HK-2 (cell line): ENCODE results near the gene LRRC74B.

Experiments used
- DNase-seq: peaks from one replicate; pipeline ENCODE4 v3.0.0-alpha.2; 2018; ENCODE audit not compliant: unreplicated experiment

Gene LRRC74B

DNA sequence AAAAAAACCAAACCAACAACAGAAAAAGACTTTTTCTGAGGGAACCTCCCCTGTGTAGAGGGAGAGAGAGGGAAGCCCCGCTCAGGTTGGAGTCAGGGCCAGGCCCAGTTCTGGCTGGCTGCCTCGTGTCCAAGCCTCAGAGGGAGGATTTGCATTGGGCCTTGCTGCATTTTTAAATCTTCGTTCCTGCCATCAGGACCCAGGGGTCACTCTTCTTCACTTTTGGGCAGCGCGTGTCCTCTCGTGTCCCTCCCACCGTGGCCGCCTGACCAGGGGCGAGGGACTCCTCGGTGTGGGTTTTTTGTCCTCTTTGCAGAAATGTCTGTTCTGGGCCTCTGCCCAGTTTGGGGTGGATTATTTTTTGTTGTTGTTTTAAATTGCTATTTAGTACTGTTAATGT is 57.9 kb downstream of the LRRC74B start:
- DNase-seq = no peak

DNA sequence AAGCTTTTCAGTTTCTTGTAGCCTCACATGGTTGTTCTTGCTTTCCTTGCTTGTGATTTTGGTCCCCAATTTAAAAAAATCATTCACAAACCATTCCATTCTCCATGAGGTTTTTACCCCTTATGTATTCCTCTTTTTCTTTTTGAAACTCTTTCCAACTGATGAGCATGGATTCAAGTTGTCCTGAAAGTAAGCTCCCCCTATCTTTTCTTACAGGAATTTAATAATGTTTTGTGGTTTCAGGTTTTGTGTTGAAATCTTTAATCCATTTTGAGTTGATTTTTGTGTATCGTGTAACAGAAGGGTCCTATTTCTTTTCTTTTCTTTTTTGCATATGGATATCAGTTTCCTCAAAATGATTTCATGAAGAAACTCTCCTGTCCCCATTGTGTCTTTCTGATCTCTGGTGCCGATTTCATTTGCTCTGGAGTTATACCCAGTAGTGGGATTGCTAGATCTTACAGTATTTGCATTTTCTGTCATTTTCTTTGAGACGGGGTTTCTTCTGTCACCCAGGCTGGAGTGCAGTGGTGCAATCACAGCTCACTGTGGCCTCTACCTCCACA is 58.5 kb downstream of the LRRC74B start:
- no peak for DNase-seq

DNA sequence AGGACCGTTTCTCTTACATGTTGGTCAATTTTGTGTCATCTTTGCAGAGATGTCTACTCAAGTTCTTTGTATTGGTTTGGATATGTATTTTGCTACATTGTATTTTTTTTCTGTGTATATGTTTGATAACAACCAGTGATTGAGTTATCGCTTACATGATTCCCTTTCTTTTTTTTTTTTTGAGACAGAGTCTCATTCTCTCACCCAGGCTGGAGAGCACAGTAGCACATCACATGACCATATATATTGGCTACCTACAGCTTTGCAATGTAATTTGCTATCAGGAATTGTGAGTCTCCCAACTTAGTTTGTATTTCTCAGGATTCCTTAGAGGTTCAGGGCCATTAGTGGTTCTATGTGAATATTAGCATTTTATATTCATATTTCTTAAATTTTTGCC is 59.5 kb downstream of the LRRC74B start:
- DNase-seq = no peak

DNA sequence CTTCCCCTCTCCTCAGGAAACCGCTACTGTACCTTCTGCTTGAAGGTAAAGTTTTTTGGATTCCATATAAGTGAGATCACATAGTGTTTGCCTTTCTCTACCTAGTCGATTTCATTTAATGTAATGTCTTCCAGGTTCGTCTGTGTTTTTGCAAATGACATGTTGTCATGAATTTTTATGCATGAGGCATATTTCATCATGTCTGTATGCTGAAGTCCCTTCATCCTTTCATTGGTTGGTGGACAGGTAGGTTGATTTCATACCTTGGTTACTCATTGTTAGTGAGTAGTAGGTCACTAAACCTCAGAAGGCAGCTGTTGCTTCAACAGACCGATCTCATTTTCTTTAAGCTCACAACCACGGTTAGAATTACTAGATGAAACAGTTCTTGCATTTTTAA is 60.3 kb downstream of the LRRC74B start:
- DNase-seq = no peak

DNA sequence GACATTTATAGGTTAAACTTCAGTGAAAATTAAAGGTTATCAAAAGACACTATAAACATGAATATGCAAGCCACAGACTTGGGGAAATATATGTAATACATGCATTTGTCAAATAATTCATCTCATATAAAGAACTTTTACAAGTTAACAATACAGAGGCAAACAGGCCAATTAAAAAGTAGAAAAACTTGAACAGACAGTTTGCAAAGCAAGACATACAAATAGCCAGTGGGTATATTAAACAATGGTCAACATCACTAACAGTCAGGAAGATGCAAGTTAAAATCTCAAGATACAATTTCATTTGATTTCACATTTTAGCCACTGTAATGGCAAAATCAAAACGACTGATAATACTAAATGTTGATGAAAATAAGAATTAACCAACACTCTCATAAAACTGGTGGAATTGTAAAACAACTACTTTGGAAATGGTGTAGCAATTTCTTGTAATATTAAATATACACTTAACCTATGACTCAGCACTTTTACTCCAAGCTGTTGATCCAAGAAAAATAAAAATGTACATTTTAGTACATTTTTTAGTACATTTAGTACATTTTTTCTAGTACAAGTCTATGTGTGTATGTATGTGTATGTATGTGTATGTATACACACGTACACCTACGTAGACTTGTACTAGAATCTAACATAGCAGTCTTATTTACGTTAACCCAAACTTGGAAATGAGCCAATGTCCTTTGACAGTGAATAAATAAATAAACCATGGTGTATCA is 62.8 kb downstream of the LRRC74B start:
- no peak for DNase-seq
